IMR-90 (cell line): ENCODE measurements around the gene GALNT13. TPM values are rescaled to one million over a fixed set of nuclear protein-coding genes. Genes with fewer than 3 reads are reported as not detected.

Source experiments
- ATAC-seq: fragments of 200-7000 bp; cut with Tn5 transposase; 2 replicates; pipeline ENCODE4 v1.9.1; 2020; ENCODE audit warnings: low read depth, mild to moderate bottlenecking, moderate library complexity
- BruUV-seq: library from RNA; stranded (reverse); fragments of 400-500 nt; replicated peaks from 2 replicates; lab custom pipeline; 2021; lab: Mats Ljungman, UMichigan
- CTCF ChIA-PET: fragments of 300-600 bp; formaldehyde crosslinking; extraction: SDS; loops from one replicate; lab custom pipeline; 2021; ENCODE audit warnings: antibody characterized with exemption; lab: Yijun Ruan, JAX
- POLR2A ChIA-PET: fragments of 300-600 bp; sonication (Branson Sonifier 250); formaldehyde crosslinking; loops from one replicate; lab custom pipeline; 2022; ENCODE audit warnings: antibody characterized with exemption; ENCODE audit not compliant: unreplicated experiment; lab: Charles Lee
- DNase-seq: peaks from one replicate; pipeline ENCODE4 v3.0.0; 2013
- H2AFZ ChIP-seq: replicated peaks from 2 replicates; pipeline ENCODE3; 2013; ENCODE audit warnings: low read length, mild to moderate bottlenecking; ENCODE audit not compliant: poor library complexity
- H2AK5ac ChIP-seq: 2 replicates; pipeline ENCODE4 v1.6.1; 2013; ENCODE audit warnings: low read depth, low read length, inconsistent platforms
- H2AK9ac ChIP-seq: replicated peaks from 2 replicates; pipeline ENCODE3; 2013; ENCODE audit warnings: mild to moderate bottlenecking, low read depth, low read length, moderate library complexity; ENCODE audit not compliant: poor library complexity
- H2BK120ac ChIP-seq: 2 replicates; pipeline ENCODE4 v1.6.1; 2013; ENCODE audit warnings: low read depth, low read length, inconsistent platforms
- H2BK15ac ChIP-seq: 3 replicates; pipeline ENCODE4 v1.6.1; 2013; ENCODE audit warnings: low read depth, low read length, inconsistent platforms
- H2BK20ac ChIP-seq: 2 replicates; pipeline ENCODE4 v1.6.1; 2013; ENCODE audit warnings: low read depth, mild to moderate bottlenecking, inconsistent platforms, low read length, moderate library complexity
- H2BK5ac ChIP-seq: 2 replicates; pipeline ENCODE4 v1.6.1; 2013; ENCODE audit warnings: mild to moderate bottlenecking, low read depth, low read length, inconsistent platforms; ENCODE audit not compliant: poor library complexity, severe bottlenecking
- H3K14ac ChIP-seq: replicated peaks from 2 replicates; pipeline ENCODE4 v1.6.1; 2013; ENCODE audit warnings: low read depth, low read length, inconsistent platforms
- H3K18ac ChIP-seq: 2 replicates; pipeline ENCODE4 v1.6.1; 2013; ENCODE audit warnings: low read depth, low read length, control low read depth
- H3K23ac ChIP-seq: 2 replicates; pipeline ENCODE4 v1.6.1; 2013; ENCODE audit warnings: low read depth, low read length, inconsistent platforms
- H3K27ac ChIP-seq: 2 replicates; pipeline ENCODE4 v1.5.1; 2013; ENCODE audit warnings: mild to moderate bottlenecking, control low read depth, low read length; ENCODE audit not compliant: insufficient read depth
- H3K27me3 ChIP-seq: 2 replicates; pipeline ENCODE4 v1.6.1; 2013; ENCODE audit warnings: low read length; ENCODE audit not compliant: control insufficient read depth, insufficient read depth
- H3K36me3 ChIP-seq: 2 replicates; pipeline ENCODE4 v1.6.1; 2013; ENCODE audit warnings: low read length, mixed read lengths; ENCODE audit not compliant: control insufficient read depth, insufficient read depth
- H3K4ac ChIP-seq: 2 replicates; pipeline ENCODE4 v1.6.1; 2013; ENCODE audit warnings: low read depth, low read length, inconsistent platforms
- H3K4me1 ChIP-seq: 2 replicates; pipeline ENCODE4 v1.6.1; 2013; ENCODE audit warnings: low read length, mixed read lengths; ENCODE audit not compliant: control insufficient read depth, insufficient read depth
- H3K4me2 ChIP-seq: 2 replicates; pipeline ENCODE4 v1.6.1; 2013; ENCODE audit warnings: low read depth, mild to moderate bottlenecking, control low read depth, low read length, moderate library complexity
- H3K4me3 ChIP-seq: 2 replicates; pipeline ENCODE4 v1.5.1; 2013; ENCODE audit warnings: low read depth, mild to moderate bottlenecking, control low read depth, low read length, moderate library complexity; ENCODE audit not compliant: insufficient read depth
- H3K56ac ChIP-seq: 2 replicates; pipeline ENCODE4 v1.6.1; 2013; ENCODE audit warnings: low read length, inconsistent platforms; ENCODE audit not compliant: insufficient read depth; ENCODE audit errors: extremely low read depth
- H3K79me1 ChIP-seq, 2 experiments: 2 replicates each; pipeline ENCODE4 v1.6.1; 2013; ENCODE audit warnings: low read length in 2 of 2, inconsistent platforms in 1 of 2, low read depth in 1 of 2
- H3K9ac ChIP-seq: 2 replicates; pipeline ENCODE4 v1.6.1; 2013; ENCODE audit warnings: low read depth, low read length, control low read depth
- H3K9me1 ChIP-seq: 2 replicates; pipeline ENCODE4 v1.6.1; 2013; ENCODE audit warnings: low read length, inconsistent platforms; ENCODE audit not compliant: insufficient read depth
- H3K9me3 ChIP-seq: 2 replicates; pipeline ENCODE4 v1.6.1; 2013; ENCODE audit warnings: low read length; ENCODE audit not compliant: control insufficient read depth, insufficient read depth
- H4K20me1 ChIP-seq: 2 replicates; pipeline ENCODE4 v1.6.1; 2013; ENCODE audit warnings: low read length, inconsistent platforms; ENCODE audit not compliant: insufficient read depth
- H4K5ac ChIP-seq: 2 replicates; pipeline ENCODE4 v1.6.1; 2013; ENCODE audit warnings: mild to moderate bottlenecking, low read depth, low read length, control low read depth
- H4K8ac ChIP-seq, 2 experiments: 2 replicates each; pipeline ENCODE4 v1.6.1; 2013; ENCODE audit warnings: low read depth in 2 of 2, low read length in 2 of 2, control low read depth in 1 of 2, inconsistent platforms in 1 of 2
- H4K91ac ChIP-seq: 2 replicates; pipeline ENCODE4 v1.6.1; 2013; ENCODE audit warnings: low read depth, low read length, inconsistent platforms; ENCODE audit not compliant: insufficient read depth
- MAFK ChIP-seq: IDR thresholded peaks from 2 replicates; pipeline ENCODE4 v1.6.1; 2012; ENCODE audit warnings: low read depth, low read length, improper control_type of control experiment
- MXI1 ChIP-seq: IDR thresholded peaks from 2 replicates; pipeline ENCODE4 v1.6.1; 2012; ENCODE audit warnings: low read depth, mild to moderate bottlenecking, low read length, moderate library complexity, borderline replicate concordance
- WGBS, 2 experiments: methylation state at CpG; one replicate each; pipeline versions ENCODE4 v1.1.5 to v1.1.7; 2013; ENCODE audit warnings: missing lambda C conversion rate in 2 of 2; ENCODE audit not compliant: insufficient read length in 1 of 2; ENCODE audit errors: extremely low coverage in 2 of 2; 5-methylcytosine and 5-hydroxymethylcytosine counted together
- dilution Hi-C: fragments of 300-500 bp; cut with HindIII; formaldehyde crosslinking; loops from one replicate; pipeline ENCODE4 v1.14.3; 2018; ENCODE audit warnings: low sequenced_read_pairs; ENCODE audit not compliant: unreplicated experiment
- in situ Hi-C: fragments of 300-500 bp; cut with MboI; formaldehyde crosslinking; loops from 3 replicates; pipeline ENCODE4 v1.14.3; 2019; ENCODE audit warnings: low sequenced_read_pairs, inconsistent platforms, mixed read lengths
- intact Hi-C: fragments of 100-400 bp; cut with micrococcal nuclease; formaldehyde crosslinking; loops from 2 replicates; pipeline ENCODE4 v1.10.0; 2022
- polyA plus RNA-seq, 3 experiments: library from polyadenylated mRNA; depleted of rRNA; stranded (reverse); fragments of >200 nt; gene quantifications; 2 replicates each; pipeline ENCODE4 v1.2.3, GENCODE V29; 2012; ENCODE audit warnings: low replicate concordance in 1 of 3
- total RNA-seq: library from RNA; depleted of rRNA; stranded (reverse); fragments of >200 nt; gene quantifications from 2 replicates; pipeline ENCODE4 v1.2.3, GENCODE V29; 2012

Gene GALNT13
- total and polyA plus RNA-seq, 2 of the 4 experiments (the other 2 are of a cell fraction) = 0.03 TPM; not detected in 1

GRCh38 chr2:154256136-154256535 is 384.4 kb downstream of the GALNT13 start:
- H3K9ac ChIP-seq = no peak overlapping the region
- no peak overlapping the region for H2BK120ac ChIP-seq
- no peak overlapping the region for H3K4ac ChIP-seq
- ChIA-PET POLR2A (no interaction called here), CTCF (no interaction called here)
- H3K36me3 ChIP-seq = no peaks in the 10 kb centered on the region
- no peaks in the 10 kb centered on the region for H3K27me3 ChIP-seq
- H4K5ac ChIP-seq = no peak overlapping the region
- no peak overlapping the region for H3K18ac ChIP-seq
- H2AFZ ChIP-seq = no peak overlapping the region
- H3K14ac ChIP-seq = no peak overlapping the region
- intact Hi-C loops (no loop called here), in situ Hi-C loops (no loop called here), dilution Hi-C loops (no loop called here)
- no peak overlapping the region for H3K27ac ChIP-seq
- no peaks in the 10 kb centered on the region for H3K79me1 ChIP-seq
- WGBS, 2 experiments = no CpG with 5 or more reads among the region's 1 CpG
- H2BK15ac ChIP-seq = no peak overlapping the region
- no peak overlapping the region for H3K4me3 ChIP-seq
- no peak overlapping the region for H2AK5ac ChIP-seq
- H4K8ac ChIP-seq = no peak overlapping the region
- peaks cover 5% of the 10 kb centered on the region; the same call in 1 of the 2 replicates for H3K9me3 ChIP-seq
- no peak overlapping the region for H3K4me2 ChIP-seq
- no peak overlapping the region for H4K91ac ChIP-seq
- TF ChIP-seq MAFK (peak; percentile 24; the same call in 1 of the 2 replicates), MXI1 (no peak)
- no peak overlapping the region for H2BK20ac ChIP-seq
- no peak overlapping the region for H2AK9ac ChIP-seq
- no peak overlapping the region for H2BK5ac ChIP-seq
- H3K4me1 ChIP-seq = no peaks in the 10 kb centered on the region
- H3K9me1 ChIP-seq = no peaks in the 10 kb centered on the region
- H3K56ac ChIP-seq = no peak overlapping the region
- H4K20me1 ChIP-seq = no peaks in the 10 kb centered on the region
- no peak for ATAC-seq
- no peak overlapping the region for H3K23ac ChIP-seq
- no TSS peak for BruUV-seq
- no peak for DNase-seq
